Measurements from ENCODE around the gene APOB. TPM values are rescaled to one million over a fixed set of nuclear protein-coding genes. Genes with fewer than 3 reads are reported as not detected.

The APOB gene
- total and polyA plus RNA-seq, 2 of the 13 experiments (the other 11 are each of a cell fraction or from before 2014, with no cell fraction given), result 1,569 to 2,515 TPM

Other genes with a start within 250 kb of the APOB start
- gene LDAH, start 221.0 kb downstream of the APOB start, total RNA-seq (2016; rRNA removed; fragmentation: Illumina TruSeq; extraction: Trizol), result 46.2 and 66.4 TPM in 2 replicates
- gene LDAH, start 221.0 kb downstream of the APOB start, polyA plus RNA-seq (2011; rRNA removed), result 20.5 and 28.8 TPM in 2 replicates
- gene TDRD15, start 79.9 kb upstream of the APOB start, total RNA-seq (2016; rRNA removed; fragmentation: Illumina TruSeq; extraction: Trizol), result 0.28 and 0.29 TPM in 2 replicates
- 0.07 and 0.12 TPM in 2 replicates for gene TDRD15, start 79.9 kb upstream of the APOB start, polyA plus RNA-seq (2011; rRNA removed)

All from HepG2 (cell line).